PC-9 (cell line): Measurements from ENCODE around the gene BANP. TPM values are rescaled to one million over a fixed set of nuclear protein-coding genes. Genes with fewer than 3 reads are reported as not detected.

Experiments used
- BruUV-seq: library from RNA; stranded (reverse); fragments of 400-500 nt; replicated peaks from 2 replicates; lab custom pipeline; 2021; lab: Mats Ljungman, UMichigan
- CTCF ChIA-PET: fragments of 300-600 bp; sonication (Branson Sonifier 250); formaldehyde crosslinking; loops from one replicate; lab custom pipeline; 2022; ENCODE audit warnings: antibody characterized with exemption; lab: Charles Lee
- POLR2A ChIA-PET: fragments of 300-600 bp; sonication (Branson Sonifier 250); formaldehyde crosslinking; loops from one replicate; lab custom pipeline; 2022; ENCODE audit warnings: antibody characterized with exemption; ENCODE audit not compliant: unreplicated experiment; lab: Charles Lee
- DNase-seq, 2 experiments: peaks; one replicate each; pipeline versions ENCODE4 v3.0.0 to v3.0.0-alpha.2; 2015 to 2022; ENCODE audit warnings: mixed read lengths in 1 of 2
- H2AFZ ChIP-seq: fragments of 200-600 bp; sonication (generic); 2 replicates; pipeline ENCODE4 v1.8.1; 2017; ENCODE audit warnings: antibody characterized with exemption
- H3F3A ChIP-seq: fragments of 200-600 bp; sonication (generic); 2 replicates; pipeline ENCODE4 v1.8.1; 2017; ENCODE audit warnings: antibody characterized with exemption, mild to moderate bottlenecking, low read depth; ENCODE audit not compliant: insufficient read depth
- H3K27ac ChIP-seq: fragments of 200-600 bp; sonication (generic); 2 replicates; pipeline ENCODE4 v1.6.1; 2016; ENCODE audit warnings: mixed run types
- H3K27me3 ChIP-seq: fragments of 200-600 bp; sonication (generic); 2 replicates; pipeline ENCODE4 v1.6.1; 2016; ENCODE audit warnings: low read depth, mixed run types; ENCODE audit not compliant: insufficient read depth
- H3K36me3 ChIP-seq: fragments of 200-600 bp; sonication (generic); 2 replicates; pipeline ENCODE4 v1.6.1; 2016; ENCODE audit warnings: low read depth, mixed run types
- H3K4me1 ChIP-seq: fragments of 200-600 bp; sonication (generic); replicated peaks from 2 replicates; pipeline ENCODE4 v1.6.1; 2016; ENCODE audit warnings: mixed run types; ENCODE audit not compliant: insufficient read depth
- H3K4me2 ChIP-seq: fragments of 200-600 bp; sonication (generic); 2 replicates; pipeline ENCODE4 v1.6.1; 2017; ENCODE audit warnings: mixed run types
- H3K4me3 ChIP-seq: fragments of 200-600 bp; sonication (generic); 2 replicates; pipeline ENCODE4 v1.6.1; 2016; ENCODE audit warnings: mixed run types
- H3K79me2 ChIP-seq: fragments of 200-600 bp; sonication (generic); 2 replicates; pipeline ENCODE4 v1.6.1; 2017; ENCODE audit warnings: low read depth, mixed run types
- H3K9me2 ChIP-seq: fragments of 200-600 bp; sonication (generic); 2 replicates; pipeline ENCODE4 v1.8.1; 2017; ENCODE audit warnings: mild to moderate bottlenecking; ENCODE audit not compliant: insufficient read depth
- H3K9me3 ChIP-seq: fragments of 200-600 bp; sonication (generic); 2 replicates; pipeline ENCODE4 v1.8.1; 2016; ENCODE audit warnings: low read depth; ENCODE audit not compliant: insufficient read depth
- H4K20me1 ChIP-seq: fragments of 200-600 bp; sonication (generic); 2 replicates; pipeline ENCODE4 v1.8.1; 2017; ENCODE audit not compliant: insufficient read depth
- EZH2 ChIP-seq: fragments of 200-600 bp; sonication (generic); IDR thresholded peaks from 2 replicates; pipeline ENCODE4 v1.8.0; 2017; ENCODE audit warnings: antibody characterized with exemption, low read depth
- intact Hi-C: fragments of 100-400 bp; cut with micrococcal nuclease; formaldehyde crosslinking; loops from one replicate; pipeline ENCODE4 v1.10.0; 2022; ENCODE audit not compliant: unreplicated experiment
- total RNA-seq: library from RNA; stranded (reverse); gene quantifications from 2 replicates; pipeline ENCODE4 v1.2.3, GENCODE V29; 2021
- TF ChIP-seq, protein P1 (sequence below): fragments of 200-600 bp; sonication (generic); conservative IDR thresholded peaks from 2 replicates; pipeline ENCODE4 v1.6.1; 2017; ENCODE audit warnings: mixed run types, antibody characterized with exemption, mild to moderate bottlenecking, moderate library complexity

BANP gene
- total RNA-seq, 1 experiment from 2014 or later: 73.2 TPM

DNA sequence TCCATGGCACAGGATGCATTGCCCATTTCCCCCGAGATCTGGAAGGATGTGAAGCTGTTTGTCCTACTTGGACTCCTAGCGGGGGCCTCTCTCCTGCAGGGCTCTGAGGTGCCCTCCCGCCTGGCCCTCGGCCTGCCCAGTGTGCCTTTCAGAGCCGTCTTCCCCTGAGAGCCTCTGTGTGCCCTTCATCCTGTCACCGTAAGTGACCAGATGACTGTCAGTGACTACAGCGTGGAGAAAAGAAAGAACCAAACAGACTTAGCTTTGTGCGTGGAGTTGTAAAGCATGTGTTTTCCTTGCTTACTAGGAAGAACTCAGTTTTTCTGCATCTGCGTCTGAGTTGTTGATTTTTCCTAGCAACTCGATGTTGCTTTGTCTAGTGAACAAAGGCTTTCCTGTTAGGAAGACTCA lies 56.1 kb downstream of the BANP start:
- Histone ChIP-seq H3K36me3 (no peaks in the 10 kb centered on the region), H3K27ac (no peak overlapping the region), H3K4me3 (no peak overlapping the region), H3K9me3 (no peaks in the 10 kb centered on the region), H3K79me2 (no peaks in the 10 kb centered on the region), H2AFZ (no peak overlapping the region), H4K20me1 (no peaks in the 10 kb centered on the region), H3F3A (no peaks in the 10 kb centered on the region), H3K9me2 (no peaks in the 10 kb centered on the region), H3K4me1 (no peaks in the 10 kb centered on the region), H3K4me2 (no peak overlapping the region), H3K27me3 (no peaks in the 10 kb centered on the region)
- TF ChIP-seq EZH2: no peak
- TF ChIP-seq, protein P1, sequence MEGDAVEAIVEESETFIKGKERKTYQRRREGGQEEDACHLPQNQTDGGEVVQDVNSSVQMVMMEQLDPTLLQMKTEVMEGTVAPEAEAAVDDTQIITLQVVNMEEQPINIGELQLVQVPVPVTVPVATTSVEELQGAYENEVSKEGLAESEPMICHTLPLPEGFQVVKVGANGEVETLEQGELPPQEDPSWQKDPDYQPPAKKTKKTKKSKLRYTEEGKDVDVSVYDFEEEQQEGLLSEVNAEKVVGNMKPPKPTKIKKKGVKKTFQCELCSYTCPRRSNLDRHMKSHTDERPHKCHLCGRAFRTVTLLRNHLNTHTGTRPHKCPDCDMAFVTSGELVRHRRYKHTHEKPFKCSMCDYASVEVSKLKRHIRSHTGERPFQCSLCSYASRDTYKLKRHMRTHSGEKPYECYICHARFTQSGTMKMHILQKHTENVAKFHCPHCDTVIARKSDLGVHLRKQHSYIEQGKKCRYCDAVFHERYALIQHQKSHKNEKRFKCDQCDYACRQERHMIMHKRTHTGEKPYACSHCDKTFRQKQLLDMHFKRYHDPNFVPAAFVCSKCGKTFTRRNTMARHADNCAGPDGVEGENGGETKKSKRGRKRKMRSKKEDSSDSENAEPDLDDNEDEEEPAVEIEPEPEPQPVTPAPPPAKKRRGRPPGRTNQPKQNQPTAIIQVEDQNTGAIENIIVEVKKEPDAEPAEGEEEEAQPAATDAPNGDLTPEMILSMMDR: no peak
- intact Hi-C loops: no loop called here
- BruUV-seq: no TSS peak
- no peak for DNase-seq
- ChIA-PET CTCF (no interaction called here), POLR2A (no interaction called here)

DNA sequence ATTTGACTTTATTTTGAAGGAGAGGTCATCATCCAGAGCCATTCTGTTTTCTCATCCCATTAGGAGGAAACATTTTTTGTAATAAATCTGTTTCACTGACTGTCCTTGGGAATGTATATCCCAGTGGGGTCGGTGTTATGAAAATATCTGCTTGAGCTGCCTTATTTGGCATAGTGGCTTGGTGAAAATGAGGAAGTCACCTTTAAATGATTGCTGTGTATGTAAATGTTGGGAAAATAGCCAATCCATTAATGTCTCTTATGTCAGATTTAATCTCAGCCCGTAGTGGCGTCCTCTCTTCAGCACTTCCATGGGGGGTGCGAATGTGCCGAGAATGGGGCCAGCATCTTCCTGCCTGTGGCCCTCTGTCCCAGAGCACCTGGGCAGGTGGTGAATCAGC lies 57.6 kb downstream of the BANP start:
- Histone ChIP-seq H3K4me2 (no peak overlapping the region), H3K4me3 (no peak overlapping the region), H3K27ac (no peak overlapping the region), H3K27me3 (no peaks in the 10 kb centered on the region), H3K36me3 (no peaks in the 10 kb centered on the region), H2AFZ (no peak overlapping the region), H3K4me1 (no peaks in the 10 kb centered on the region), H4K20me1 (no peaks in the 10 kb centered on the region), H3K9me2 (no peaks in the 10 kb centered on the region), H3K9me3 (no peaks in the 10 kb centered on the region), H3F3A (no peaks in the 10 kb centered on the region), H3K79me2 (no peaks in the 10 kb centered on the region)
- ChIA-PET CTCF (no interaction called here), POLR2A (interaction anchor here (0.5 kb wide), 1 partner anchor 58 kb away, joined by 6 read pairs; the partner anchor contains the start of gene BANP)
- BruUV-seq: no TSS peak
- no peak for TF ChIP-seq EZH2
- TF ChIP-seq, protein P1: no peak
- intact Hi-C loops: no loop called here
- DNase-seq: no peak

DNA sequence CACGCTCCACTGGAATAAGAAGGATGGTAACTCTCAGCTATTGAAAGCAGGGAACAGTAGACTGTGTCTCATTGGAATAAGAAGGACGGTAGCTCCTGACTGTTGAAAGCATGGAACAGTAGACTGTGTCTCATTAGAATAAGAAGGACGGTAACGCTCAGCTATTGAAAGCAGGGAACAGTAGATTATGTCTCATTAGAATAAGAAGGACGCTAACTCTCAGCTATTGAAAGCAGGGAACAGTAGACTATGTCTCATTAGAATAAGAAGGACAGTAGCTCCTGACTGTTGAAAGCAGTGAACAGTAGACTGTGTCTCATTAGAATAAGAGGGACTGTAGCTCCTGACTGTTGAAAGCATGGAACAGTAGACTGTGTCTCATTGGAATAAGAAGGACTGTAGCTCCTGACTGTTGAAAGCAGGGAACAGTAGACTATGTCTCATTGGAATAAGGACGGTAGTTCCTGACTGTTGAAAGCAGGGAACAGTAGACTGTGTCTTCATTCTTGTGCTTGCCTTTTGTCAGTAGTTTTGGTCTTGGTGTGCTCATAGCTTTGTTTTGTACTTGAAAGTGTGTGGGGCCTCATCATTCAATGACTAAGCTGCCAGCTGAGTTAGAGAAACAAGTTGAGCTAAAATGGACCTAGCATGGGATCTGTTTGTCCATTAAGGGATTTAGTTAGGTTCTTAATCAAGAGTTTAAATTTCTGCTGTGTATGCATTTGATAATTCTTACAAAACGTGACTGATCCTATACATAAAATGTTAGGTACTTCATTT lies 58.5 kb downstream of the BANP start:
- Histone ChIP-seq H3K27me3 (no peaks in the 10 kb centered on the region), H3K9me2 (no peaks in the 10 kb centered on the region), H3F3A (no peaks in the 10 kb centered on the region), H3K4me1 (no peaks in the 10 kb centered on the region), H3K4me3 (no peak overlapping the region), H3K36me3 (no peaks in the 10 kb centered on the region), H3K27ac (no peak overlapping the region), H3K4me2 (no peak overlapping the region), H4K20me1 (no peaks in the 10 kb centered on the region), H3K79me2 (no peaks in the 10 kb centered on the region), H2AFZ (no peak overlapping the region), H3K9me3 (no peaks in the 10 kb centered on the region)
- no peak for TF ChIP-seq EZH2
- TF ChIP-seq, protein P1: no peak
- DNase-seq: no peak
- BruUV-seq: no TSS peak
- ChIA-PET CTCF (no interaction called here), POLR2A (no interaction called here)
- intact Hi-C loops: no loop called here
